AML-193 (cell line): ENCODE results near the gene PET100.
"Not testable (repeated sequence)": the region's sequence is repeated elsewhere in the genome, so short reads cannot be mapped to it uniquely, and the experiment has no call there.

ENCODE experiments used
- DNase-seq, 2 experiments: peaks; one replicate each; lab custom pipeline; 2025; lab: John Stamatoyannopoulos, UW

The PET100 gene

DNA sequence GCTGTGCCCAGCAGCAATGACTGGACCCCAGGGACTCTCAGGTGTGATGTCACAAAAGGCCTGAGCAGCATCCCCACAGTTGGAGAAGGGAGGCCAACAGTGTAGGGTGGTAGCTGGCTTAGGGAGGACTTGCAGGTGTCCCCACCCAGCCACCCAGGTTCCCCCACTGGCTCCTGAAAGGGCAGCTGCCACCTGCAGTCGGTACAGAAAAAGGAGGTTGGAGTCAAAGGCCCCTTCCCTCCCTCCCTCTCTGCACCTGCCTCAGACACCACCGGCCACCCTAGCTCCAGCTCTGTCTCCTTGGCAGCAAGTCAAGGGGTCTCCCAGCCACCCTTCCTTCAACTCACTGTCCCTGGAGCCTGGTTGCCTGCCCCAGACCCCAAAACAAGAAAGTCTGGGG lies 4.1 kb downstream of the PET100 start, which contains the start of gene PCP2:
PCP2 (minus strand) TSS at position 22 of the 400 bp plus-strand sequence. CDS start 262 bp downstream, outside the sequence.
- no peak for DNase-seq

DNA sequence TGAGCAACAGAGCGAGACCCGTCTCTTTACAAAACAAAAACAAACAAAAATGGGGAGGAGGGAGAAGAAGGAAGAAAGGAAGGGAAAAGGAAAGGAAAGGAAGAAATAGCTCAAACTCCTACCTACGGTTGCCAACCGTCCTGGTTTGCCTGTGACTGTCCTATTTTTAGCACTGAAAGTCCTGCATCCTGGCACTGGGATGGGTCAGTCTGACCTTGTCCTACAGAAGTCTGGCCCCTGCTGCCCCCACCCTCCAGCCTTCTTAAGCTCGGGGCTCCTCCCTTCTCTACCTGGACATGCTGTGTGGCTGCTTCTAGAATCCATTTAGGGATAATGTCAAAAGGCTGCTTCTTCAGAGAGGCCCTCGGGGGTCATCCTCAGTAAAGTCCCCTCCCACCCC lies 6.1 kb downstream of the PET100 start:
- DNase-seq: no peak

DNA sequence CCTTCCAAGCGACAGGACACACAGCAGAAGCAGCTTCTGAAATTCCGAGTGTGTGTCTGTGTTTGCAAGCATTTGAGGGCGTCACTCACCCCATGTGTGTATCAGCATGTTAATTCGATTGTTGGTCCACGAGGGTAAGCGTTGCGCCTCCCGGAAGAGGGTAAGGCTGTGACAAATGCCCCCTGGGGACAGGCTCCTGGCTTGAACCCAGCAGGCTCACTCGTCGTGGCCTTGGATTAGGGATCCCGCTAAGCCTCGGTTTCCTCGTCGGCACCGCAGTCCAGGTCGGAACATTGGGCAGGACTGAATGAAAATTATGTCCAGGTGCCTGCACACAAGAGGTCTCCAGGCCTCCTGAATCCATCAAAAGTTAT lies 6.7 kb downstream of the PET100 start:
- no peak for DNase-seq

DNA sequence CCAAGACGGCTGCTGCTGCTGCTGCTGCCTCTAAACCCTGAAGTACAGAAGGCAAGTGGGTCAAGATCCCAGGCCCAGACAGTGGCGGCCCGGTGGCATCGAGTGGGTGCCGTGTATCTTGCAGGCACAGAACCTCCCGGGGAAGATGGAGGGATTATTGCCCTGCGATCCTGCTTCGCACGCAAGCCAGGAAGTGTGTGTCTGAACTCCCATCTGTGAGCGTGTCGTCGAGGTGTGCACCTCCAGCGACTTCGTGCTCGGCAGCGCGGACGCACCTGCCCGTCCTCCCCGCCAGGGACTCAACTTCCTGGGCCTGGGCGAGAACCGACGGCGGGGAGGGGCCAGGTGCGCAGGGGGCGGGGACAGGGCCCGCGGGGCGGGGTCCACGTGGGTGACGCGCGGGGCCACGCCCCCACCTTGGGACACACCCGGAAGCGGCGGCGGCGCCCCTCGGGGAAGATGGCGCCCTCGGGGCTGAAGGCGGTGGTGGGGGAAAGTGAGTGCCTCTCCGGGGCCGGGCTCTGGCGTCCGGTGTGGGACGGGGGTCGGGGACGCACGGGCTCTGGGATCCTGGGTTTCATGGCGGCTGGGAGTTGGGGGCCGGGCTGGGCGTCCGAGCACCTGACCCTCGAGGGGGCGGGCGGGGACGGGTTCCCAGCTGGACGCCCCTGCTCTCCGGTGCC lies 7.2 kb downstream of the PET100 start, which contains the start of gene STXBP2:
STXBP2 (plus strand) TSS at position 420 of the 683 bp plus-strand sequence; CDS start at position 460, 40 bp downstream.
- peak; percentile 26 to 47 for DNase-seq

DNA sequence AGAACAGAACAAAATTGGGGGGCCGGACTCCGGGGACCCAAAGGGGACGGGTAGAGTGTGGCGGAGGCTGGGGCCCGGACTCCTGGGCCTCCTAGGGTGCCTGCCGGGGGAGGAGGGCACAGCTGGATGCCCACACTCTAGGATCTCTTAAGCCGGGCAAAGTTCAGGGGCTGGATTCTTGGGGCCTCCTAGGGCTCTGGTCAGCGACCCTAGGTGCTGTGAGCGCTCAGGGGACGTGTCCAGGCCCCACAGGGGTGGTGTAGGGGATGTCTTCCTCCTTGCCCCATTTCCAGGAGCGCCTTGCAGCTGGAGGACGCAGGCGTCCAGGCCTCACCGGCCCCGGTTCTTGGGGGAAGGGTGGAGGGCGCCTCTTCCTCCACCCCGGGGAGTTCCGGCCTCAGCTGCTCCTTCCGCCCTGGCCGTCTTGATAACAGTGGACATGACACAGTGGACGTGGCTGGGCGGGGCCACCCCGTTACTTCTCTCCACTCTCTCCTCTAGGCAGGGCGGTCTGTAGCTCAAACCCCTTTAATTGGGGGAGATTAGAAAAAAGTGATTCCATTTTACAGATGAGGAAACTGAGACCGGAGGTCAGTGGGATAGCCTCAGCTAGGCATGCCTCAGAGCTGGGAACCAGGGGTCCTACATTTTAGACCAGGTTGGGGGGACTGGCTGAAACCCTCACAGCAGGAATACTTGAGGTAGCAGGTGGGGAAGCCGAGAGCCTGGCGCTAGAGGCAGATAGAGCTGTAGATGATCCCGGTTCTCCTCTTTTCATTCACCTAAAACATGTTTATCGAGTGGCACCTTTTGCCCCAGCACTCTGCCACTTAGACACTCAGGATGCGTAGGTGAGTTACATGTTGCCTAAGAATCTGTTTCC lies 8.0 kb downstream of the PET100 start:
- no peak for DNase-seq

DNA sequence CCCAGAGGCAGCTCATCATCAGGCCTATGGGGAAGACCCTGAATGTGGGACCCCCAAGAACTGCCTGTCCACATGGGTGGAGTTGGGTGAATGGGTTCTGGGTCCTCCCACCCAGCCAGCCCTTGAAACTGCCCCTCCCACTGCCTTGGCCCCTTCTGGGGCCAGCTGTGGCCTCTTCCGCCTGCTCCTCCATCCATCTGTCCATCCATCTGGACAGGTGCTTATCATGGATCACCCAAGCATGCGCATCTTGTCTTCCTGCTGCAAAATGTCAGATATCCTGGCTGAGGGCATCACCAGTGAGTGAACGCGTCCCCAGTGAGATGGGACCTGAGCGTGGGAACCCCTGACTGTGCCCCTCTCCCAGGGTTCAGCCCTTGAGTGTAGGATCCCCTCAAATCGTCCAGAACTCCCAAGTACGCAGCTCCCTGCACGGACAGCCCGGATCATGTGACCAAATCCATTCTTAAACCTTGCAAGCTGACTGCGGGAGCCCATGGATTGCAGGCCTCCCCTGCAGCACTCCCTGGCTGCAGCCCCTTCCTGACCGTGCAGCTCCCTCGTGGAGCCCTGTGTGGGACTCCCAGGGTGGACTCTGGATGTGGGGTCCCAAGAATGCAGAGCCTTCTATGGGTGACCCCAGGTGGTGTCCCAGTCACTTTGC lies 9.3 kb downstream of the PET100 start:
- no peak for DNase-seq

DNA sequence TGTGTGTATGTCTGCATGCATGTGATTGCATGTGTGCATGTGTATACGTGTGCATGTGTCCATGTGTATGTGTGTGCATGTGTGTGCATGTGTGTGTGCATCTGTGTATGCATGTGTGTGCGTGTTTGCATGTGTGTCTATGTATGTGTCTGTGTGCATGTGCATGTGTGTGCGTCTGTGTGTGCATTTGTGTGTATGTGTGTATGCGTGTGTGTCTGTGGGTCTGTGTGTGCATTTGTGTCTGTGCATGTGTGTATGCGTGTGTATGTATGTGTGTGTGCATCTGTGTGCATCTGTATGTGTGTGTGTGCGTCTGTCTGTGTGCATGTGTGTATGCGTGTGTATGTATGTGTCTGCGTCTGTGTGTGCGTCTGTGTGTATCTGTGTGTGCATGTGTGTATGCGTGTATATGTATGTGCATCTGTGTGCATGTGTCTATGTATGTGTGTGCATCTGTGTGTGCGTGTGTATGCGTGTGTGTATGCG lies 10.3 kb downstream of the PET100 start:
- no peak for DNase-seq

DNA sequence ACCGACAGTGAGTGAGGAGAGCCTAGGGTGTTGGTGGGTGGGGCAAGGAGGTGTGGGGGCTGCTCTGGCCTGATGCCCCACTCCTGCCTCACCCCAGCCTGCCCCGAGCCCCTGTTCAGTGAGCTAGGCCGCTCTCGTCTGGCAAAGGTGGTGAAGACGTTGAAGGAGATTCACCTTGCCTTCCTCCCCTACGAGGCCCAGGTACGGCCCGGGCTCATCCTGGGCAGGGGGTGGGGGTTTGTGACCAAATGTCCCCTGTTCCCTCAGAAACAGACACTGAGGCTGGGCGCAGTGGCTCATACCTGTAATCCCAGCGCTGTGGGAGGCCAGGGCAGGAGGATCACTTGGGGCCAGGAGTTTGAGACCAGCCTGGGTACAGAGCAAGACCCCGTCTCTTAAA lies 11.2 kb downstream of the PET100 start:
- DNase-seq: no peak

DNA sequence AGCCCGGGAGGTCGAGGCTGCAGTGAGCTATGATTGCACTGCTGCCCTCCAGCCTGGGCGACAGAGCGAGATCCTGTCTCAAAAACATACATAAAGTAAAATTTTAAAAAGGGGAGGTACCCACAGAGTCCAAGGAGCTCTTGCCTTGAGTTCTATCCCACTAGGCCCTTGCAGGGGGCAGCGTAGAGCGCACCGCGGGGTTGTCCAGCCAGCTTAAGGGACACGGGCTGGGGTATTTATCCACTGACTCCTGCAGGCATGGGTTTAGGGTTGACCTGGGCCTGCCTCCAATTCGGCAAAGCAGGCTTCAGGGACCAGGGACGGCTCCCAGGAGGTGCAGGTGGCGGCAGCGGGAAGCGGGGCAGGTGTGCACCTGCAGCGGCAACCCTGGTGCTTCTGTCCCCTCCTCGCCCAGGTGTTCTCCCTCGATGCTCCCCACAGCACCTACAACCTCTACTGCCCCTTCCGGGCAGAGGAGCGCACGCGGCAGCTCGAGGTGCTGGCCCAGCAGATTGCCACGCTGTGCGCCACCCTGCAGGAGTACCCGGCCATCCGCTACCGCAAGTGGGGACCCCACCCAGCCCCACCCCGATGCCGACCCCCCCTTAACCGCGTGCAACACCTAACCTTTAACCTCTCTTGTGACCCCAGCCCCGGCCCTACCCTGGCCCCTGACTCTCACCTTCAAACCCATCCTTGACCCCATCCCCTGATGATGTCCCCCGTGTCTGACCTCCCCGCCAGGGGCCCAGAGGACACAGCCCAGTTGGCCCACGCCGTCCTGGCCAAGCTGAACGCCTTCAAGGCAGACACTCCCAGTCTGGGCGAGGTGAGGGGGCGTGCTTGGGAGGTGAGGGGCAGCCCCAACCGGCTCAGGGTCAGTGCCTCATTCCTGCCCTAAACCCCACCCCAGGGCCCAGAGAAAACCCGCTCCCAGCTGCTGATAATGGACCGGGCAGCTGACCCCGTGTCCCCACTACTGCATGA lies 12.0 kb downstream of the PET100 start:
- no peak for DNase-seq

DNA sequence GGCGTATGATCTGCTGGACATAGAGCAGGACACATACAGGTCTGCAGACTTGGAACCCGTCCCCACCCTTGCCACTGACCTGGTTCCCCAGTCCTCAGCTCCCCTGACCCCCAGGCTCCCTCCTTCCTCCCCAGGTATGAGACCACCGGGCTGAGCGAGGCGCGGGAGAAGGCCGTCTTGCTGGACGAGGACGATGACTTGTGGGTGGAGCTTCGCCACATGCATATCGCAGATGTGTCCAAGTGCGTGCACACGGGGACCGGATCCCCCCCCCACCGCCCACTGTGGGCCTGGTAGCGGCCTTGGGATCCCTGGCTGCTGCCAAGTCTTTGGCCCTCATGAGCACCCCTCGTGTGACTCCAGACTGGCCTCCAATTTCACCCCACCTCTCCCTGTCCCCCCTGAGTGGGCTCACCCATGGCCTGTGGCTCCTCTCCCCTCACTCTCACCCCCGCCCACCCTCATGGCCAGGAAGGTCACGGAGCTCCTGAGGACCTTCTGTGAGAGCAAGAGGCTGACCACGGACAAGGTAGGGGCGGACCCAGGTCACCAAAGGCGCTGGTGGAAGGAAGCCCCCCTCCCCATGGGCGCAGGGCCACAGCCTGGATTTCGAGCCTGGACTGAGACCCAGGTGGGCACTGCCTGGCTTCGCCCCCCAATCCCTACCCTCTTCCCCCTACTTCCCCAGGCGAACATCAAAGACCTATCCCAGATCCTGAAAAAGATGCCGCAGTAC lies 12.9 kb downstream of the PET100 start:
- no peak for DNase-seq

DNA sequence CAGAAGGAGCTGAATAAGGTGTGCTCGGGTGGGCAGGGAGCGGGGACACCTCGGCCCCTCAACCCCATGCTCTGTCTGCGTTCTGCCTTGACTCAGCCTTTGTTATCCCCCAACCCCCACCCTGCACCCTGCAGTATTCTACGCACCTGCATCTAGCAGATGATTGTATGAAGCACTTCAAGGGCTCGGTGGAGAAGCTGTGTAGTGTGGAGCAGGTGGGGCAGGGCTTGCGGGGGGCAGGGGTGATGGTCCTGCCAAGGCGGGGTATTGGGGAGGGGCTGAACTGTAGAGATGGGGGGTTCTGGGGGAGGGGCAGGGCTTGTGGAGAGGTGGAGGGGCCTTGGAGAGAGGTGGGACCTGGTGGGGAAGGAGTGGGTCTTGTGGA lies 13.4 kb downstream of the PET100 start:
- no peak for DNase-seq

DNA sequence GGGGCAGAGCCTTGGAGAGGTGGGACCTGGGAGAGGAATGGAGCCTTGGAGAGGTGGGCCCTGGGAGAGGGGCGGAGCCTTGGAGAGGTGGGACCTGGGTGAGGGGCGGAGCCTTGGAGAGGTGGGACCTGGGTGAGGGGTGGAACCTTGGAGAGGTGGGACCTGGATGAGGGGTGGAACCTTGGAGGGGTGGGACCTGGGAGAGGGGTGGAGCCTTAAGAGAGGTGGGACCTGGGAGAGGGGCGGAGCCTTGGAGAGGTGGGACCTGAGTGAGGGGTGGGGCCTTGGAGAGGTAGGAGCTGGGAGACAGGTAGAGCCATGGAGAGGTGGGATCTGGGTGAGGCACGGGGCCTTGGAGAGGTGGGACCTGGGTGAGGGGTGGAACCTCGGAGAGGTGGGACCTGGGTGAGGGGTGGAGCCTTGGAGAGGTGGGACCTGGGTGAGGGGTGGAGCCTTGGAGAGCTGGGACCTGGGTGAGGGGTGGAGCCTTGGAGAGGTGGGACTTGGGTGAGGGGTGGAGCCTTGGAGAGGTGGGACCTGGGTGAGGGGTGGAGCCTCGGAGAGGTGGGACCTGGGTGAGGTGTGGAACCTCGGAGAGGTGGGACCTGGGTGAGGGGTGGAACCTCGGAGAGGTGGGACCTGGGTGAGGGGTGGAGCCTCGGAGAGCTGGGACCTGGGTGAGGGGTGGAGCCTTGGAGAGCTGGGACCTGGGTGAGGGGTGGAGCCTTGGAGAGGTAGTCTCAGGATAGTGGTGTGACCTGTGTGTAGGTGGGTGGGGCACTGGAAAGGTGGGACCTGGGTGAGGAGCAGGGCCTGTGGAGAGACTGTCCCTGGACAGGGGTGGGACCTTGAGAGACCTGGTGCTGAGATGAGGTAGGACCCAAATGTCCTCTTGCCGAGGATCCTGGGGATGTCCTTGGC lies 14.3 kb downstream of the PET100 start:
- DNase-seq: not testable (repeated sequence)

DNA sequence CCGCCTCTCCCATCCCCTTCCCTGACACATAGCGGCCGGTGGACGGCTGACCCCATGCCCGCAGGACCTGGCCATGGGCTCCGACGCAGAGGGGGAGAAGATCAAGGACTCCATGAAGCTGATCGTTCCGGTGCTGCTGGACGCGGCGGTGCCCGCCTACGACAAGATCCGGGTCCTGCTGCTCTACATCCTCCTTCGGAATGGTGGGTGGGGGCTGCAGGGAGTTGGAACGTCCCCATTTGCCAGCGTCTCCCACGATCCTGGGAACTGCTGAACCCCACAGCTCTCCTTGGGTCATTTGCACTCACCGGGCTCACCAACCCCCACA lies 14.9 kb downstream of the PET100 start:
- DNase-seq: no peak

DNA sequence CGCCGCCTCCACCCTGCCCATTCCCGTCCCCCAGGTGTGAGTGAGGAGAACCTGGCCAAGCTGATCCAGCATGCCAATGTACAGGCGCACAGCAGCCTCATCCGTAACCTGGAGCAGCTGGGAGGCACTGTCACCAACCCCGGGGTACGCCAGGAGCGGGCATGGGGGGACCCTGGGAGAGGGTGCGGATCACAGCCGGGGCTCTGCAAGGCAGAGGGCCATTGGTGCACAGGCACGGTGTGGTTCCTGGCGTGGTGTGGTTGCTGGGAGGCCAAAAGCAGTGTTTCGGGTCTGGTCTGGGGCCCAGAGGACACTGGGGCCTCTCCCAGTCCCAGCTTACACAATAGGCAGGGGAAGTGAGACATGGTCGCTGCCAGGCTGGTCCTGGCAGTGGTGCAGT lies 15.6 kb downstream of the PET100 start:
- DNase-seq: no peak

DNA sequence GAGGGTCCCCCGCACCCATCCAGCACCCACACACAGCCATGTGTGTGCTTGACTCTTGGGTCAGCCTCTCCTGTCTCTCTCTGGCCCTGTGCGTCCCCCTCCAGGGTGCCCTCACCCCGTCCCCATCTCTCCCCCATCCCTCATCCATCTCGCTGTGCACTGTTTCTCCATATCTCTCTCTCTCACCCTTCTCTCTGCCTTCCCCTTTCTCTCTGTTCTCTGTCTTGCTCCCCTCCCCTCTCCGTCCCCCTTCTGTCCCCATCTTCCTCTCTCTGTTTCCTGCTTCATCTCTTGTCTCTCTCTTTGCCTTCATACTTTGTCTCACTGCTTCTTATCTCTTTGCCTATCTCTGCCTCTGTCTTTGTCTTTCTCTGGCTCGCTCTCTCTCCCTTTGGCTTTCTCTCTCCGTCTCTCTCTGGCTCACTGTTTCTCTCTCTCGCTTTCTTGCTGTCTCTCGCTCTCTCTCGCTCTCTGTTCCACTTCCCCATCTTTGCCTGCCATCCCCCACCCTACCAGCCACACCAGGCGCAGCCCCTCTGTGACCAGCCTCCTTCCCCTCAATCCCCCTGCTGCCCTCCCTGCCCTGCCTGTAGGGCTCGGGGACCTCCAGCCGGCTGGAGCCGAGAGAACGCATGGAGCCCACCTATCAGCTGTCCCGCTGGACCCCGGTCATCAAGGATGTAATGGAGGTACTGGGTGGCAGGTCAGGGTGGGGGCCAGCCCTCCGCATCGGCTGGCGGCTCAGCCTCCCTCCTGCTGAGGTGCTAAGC lies 16.2 kb downstream of the PET100 start:
- DNase-seq: no peak

DNA sequence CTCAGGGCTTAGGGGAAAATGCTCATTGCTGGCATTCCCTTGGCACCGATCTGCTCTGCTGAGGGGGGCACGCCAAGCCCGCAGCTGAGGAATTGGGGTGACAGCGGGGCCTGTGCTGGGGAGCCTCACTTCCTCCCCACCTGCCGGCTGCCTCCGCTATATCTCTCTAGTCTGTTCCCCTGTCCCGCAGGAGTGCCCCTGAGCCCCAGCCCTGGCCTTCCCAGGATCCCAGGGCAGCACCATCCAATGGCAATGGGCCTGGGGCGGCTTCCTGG lies 16.8 kb downstream of the PET100 start:
- DNase-seq: no peak

DNA sequence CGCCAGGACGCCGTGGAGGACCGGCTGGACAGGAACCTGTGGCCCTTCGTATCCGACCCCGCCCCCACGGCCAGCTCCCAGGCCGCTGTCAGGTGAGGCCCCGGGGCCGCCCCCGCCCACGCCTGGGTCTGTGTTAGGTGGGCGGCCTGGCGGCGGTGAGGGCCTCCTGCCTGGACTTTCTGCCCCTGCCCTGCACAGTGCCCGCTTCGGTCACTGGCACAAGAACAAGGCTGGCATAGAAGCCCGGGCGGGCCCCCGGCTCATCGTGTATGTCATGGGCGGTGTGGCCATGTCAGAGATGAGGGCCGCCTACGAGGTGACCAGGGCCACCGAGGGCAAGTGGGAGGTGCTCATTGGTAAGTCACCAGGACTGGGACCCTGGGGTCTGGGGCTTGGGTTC lies 17.6 kb downstream of the PET100 start:
- no peak for DNase-seq

DNA sequence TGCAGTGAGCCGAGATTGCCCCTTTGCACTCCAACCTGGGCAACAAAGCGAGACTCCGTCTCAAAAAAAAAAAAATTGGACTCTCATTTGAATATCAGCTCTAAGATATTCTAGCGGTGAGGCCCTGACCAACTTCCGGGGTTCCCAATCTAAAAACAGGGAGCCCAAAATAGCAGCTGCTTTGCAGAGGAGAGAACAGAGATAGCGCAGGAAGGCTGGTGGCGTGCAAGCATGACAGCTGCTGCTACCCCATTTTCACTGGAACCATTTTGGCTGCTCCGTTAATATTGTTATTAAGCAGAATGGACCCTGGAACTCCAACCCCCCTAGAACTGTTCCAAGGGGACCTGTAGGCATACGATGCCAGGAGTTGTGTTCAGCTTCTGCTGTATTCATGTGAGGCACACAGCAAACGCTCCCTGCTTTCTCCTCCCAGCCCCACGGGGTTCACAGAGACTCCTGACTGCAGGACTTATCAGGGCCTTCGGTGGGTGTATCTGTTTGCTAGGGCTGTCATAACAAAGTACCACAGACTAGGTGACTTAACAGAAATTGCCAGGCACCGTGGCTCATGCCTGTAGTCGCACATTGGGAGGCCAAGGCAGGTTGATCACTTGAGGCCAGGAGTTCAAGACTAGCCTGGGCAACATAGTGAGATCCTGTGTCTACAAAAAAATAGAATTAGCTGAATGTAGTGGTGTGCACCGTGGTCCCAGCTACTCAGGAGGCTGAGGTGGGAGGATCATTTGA lies 18.8 kb downstream of the PET100 start:
- no peak for DNase-seq
